Activated CD8-positive, alpha-beta T cell treated with anti-CD3 and anti-CD28 coated beads, Interleukin-2, amount 10 ng/mL, durations not matched to agents 7 days and 5 days (primary cell): Measurements from ENCODE around the gene STXBP5L. TPM values are rescaled to one million over a fixed set of nuclear protein-coding genes. Genes with fewer than 3 reads are reported as not detected.
"Not testable (repeated sequence)": the region's sequence is repeated elsewhere in the genome, so short reads cannot be mapped to it uniquely, and the experiment has no call there.

ENCODE experiments used
- ATAC-seq: fragments of 150-1000 bp; cut with Tn5 transposase; one replicate; pipeline ENCODE4 v1.10.0; 2021; ENCODE audit warnings: moderate library complexity
- CTCF ChIA-PET: fragments of 350-600 bp; sonication (Branson Sonifier 250); formaldehyde crosslinking; loops from one replicate; lab custom pipeline; 2021; ENCODE audit warnings: antibody characterized with exemption; lab: Charles Lee
- POLR2A ChIA-PET: fragments of 350-600 bp; sonication (Branson Sonifier 250); formaldehyde crosslinking; loops from one replicate; lab custom pipeline; 2021; ENCODE audit warnings: antibody characterized with exemption; lab: Charles Lee
- DNase-seq: peaks from one replicate; pipeline ENCODE4 v3.0.0-alpha.2; 2020
- H3K27ac Mint-ChIP-seq: one replicate; pipeline ENCODE4 v1.8.0; 2021; ENCODE audit warnings: mild to moderate bottlenecking, mixed read lengths
- H3K27me3 Mint-ChIP-seq: one replicate; pipeline ENCODE4 v1.8.0; 2021; ENCODE audit warnings: low read depth, mixed read lengths
- H3K36me3 Mint-ChIP-seq: one replicate; pipeline ENCODE4 v1.8.0; 2021; ENCODE audit warnings: low read depth, mixed read lengths
- H3K4me1 Mint-ChIP-seq: one replicate; pipeline ENCODE4 v1.8.0; 2021; ENCODE audit warnings: low read depth, mixed read lengths
- H3K4me3 Mint-ChIP-seq: one replicate; pipeline ENCODE4 v1.8.0; 2021; ENCODE audit warnings: mild to moderate bottlenecking, mixed read lengths
- H3K9me3 Mint-ChIP-seq: one replicate; pipeline ENCODE4 v1.8.0; 2022; ENCODE audit warnings: mixed read lengths; ENCODE audit not compliant: insufficient read depth
- total RNA-seq, 2 experiments: library from RNA; stranded (reverse); gene quantifications; one replicate each; pipeline ENCODE4 v1.2.3, GENCODE V29; 2021

STXBP5L gene
- total RNA-seq, result not detected

GRCh38 chr3:120908030-120908794, at the start of gene STXBP5L:
Gene STXBP5L (plus strand): TSS chr3:120908205. CDS start chr3:120909579, 1,374 bp downstream.
- Mint-ChIP-seq H3K4me3 (peak within 1 kb of the TSS; percentile 63), H3K36me3 (no peaks in the 10 kb centered on the region), H3K9me3 (no peaks in the 10 kb centered on the region), H3K4me1 (peaks cover 16% of the 10 kb centered on the region), H3K27me3 (peaks cover 38% of the 10 kb centered on the region), H3K27ac (no peak within 1 kb of the TSS)
- ATAC-seq, result peak; percentile 94
- peak; percentile 64 for DNase-seq
- ChIA-PET POLR2A (no interaction called here), CTCF (no interaction called here)

GRCh38 chr3:120858521-120858920, 49.5 kb upstream of the STXBP5L start:
- ChIA-PET CTCF (no interaction called here), POLR2A (no interaction called here)
- no peak overlapping the region for H3K27ac Mint-ChIP-seq
- no peak overlapping the region for H3K4me3 Mint-ChIP-seq
- ATAC-seq, result no peak
- no peaks in the 10 kb centered on the region for H3K9me3 Mint-ChIP-seq
- no peaks in the 10 kb centered on the region for H3K36me3 Mint-ChIP-seq
- DNase-seq, result no peak
- H3K4me1 Mint-ChIP-seq, result no peaks in the 10 kb centered on the region
- no peaks in the 10 kb centered on the region for H3K27me3 Mint-ChIP-seq

- ChIA-PET POLR2A (no interaction called here), CTCF (no interaction called here)
- Mint-ChIP-seq H3K4me1 (no peaks in the 10 kb centered on the region), H3K27ac (no peak overlapping the region), H3K4me3 (no peak overlapping the region), H3K27me3 (no peaks in the 10 kb centered on the region), H3K9me3 (no peaks in the 10 kb centered on the region), H3K36me3 (no peaks in the 10 kb centered on the region)
- DNase-seq, result no peak
- no peak for ATAC-seq
These were observed 43.5 kb upstream of the STXBP5L start for GRCh38 chr3:120864541-120864940.

- DNase-seq, result no peak
- POLR2A ChIA-PET, result no interaction called here
- H3K4me3 Mint-ChIP-seq, result no peak overlapping the region
- no peaks in the 10 kb centered on the region for H3K36me3 Mint-ChIP-seq
- no peaks in the 10 kb centered on the region for H3K27me3 Mint-ChIP-seq
- CTCF ChIA-PET, result no interaction called here
- ATAC-seq, result no peak
- H3K4me1 Mint-ChIP-seq, result no peaks in the 10 kb centered on the region
- H3K27ac Mint-ChIP-seq, result no peak overlapping the region
- H3K9me3 Mint-ChIP-seq, result no peaks in the 10 kb centered on the region
These were observed 32.5 kb upstream of the STXBP5L start for GRCh38 chr3:120875507-120875906.

- DNase-seq (no peak), ATAC-seq (no peak)
- no peaks in the 10 kb centered on the region for H3K4me1 Mint-ChIP-seq
- no peaks in the 10 kb centered on the region for H3K36me3 Mint-ChIP-seq
- POLR2A ChIA-PET, result no interaction called here
- H3K27ac Mint-ChIP-seq, result no peak overlapping the region
- H3K9me3 Mint-ChIP-seq, result no peaks in the 10 kb centered on the region
- CTCF ChIA-PET, result no interaction called here
- no peaks in the 10 kb centered on the region for H3K27me3 Mint-ChIP-seq
- H3K4me3 Mint-ChIP-seq, result no peak overlapping the region
These were observed 32.0 kb upstream of the STXBP5L start for GRCh38 chr3:120875989-120876388.

GRCh38 chr3:120879411-120879810, 28.6 kb upstream of the STXBP5L start:
- Mint-ChIP-seq H3K9me3 (no peaks in the 10 kb centered on the region), H3K36me3 (no peaks in the 10 kb centered on the region), H3K4me1 (no peaks in the 10 kb centered on the region), H3K4me3 (no peak overlapping the region), H3K27me3 (no peaks in the 10 kb centered on the region), H3K27ac (no peak overlapping the region)
- DNase-seq, result no peak
- ChIA-PET POLR2A (no interaction called here), CTCF (no interaction called here)
- ATAC-seq, result no peak

- Mint-ChIP-seq H3K9me3 (no peaks in the 10 kb centered on the region), H3K36me3 (no peaks in the 10 kb centered on the region), H3K4me3 (no peak overlapping the region), H3K27me3 (peaks cover 3% of the 10 kb centered on the region), H3K27ac (no peak overlapping the region), H3K4me1 (no peaks in the 10 kb centered on the region)
- ATAC-seq, result no peak
- DNase-seq, result no peak
- ChIA-PET POLR2A (no interaction called here), CTCF (interaction anchor here (0.7 kb wide), 1 partner anchor 18 kb away, joined by 3 read pairs; no protein-coding TSS in a partner anchor)
These were observed 15.1 kb upstream of the STXBP5L start for GRCh38 chr3:120892921-120893320.

GRCh38 chr3:120894316-120895057, 13.5 kb upstream of the STXBP5L start:
- DNase-seq (no peak), ATAC-seq (no peak)
- Mint-ChIP-seq H3K4me1 (no peaks in the 10 kb centered on the region), H3K27ac (no peak overlapping the region), H3K36me3 (no peaks in the 10 kb centered on the region), H3K27me3 (peaks cover 3% of the 10 kb centered on the region), H3K9me3 (no peaks in the 10 kb centered on the region), H3K4me3 (no peak overlapping the region)
- ChIA-PET CTCF (no interaction called here), POLR2A (no interaction called here)

- ATAC-seq, CTCF ChIA-PET, POLR2A ChIA-PET: not testable (repeated sequence)
These were observed 6.3 kb upstream of the STXBP5L start for GRCh38 chr3:120901716-120902115.

GRCh38 chr3:120903221-120903620, 4.8 kb upstream of the STXBP5L start:
- Mint-ChIP-seq H3K27ac (no peak overlapping the region), H3K9me3 (no peaks in the 10 kb centered on the region), H3K4me3 (no peak overlapping the region), H3K27me3 (peaks cover 23% of the 10 kb centered on the region), H3K36me3 (no peaks in the 10 kb centered on the region), H3K4me1 (peaks cover 4% of the 10 kb centered on the region)
- ChIA-PET CTCF (no interaction called here), POLR2A (no interaction called here)
- DNase-seq, result no peak
- no peak for ATAC-seq

More at GRCh38 chr3:120901716-120902115, 6.3 kb upstream of the STXBP5L start:
- H3K27ac Mint-ChIP-seq, H3K4me1 Mint-ChIP-seq, DNase-seq, H3K36me3 Mint-ChIP-seq, H3K4me3 Mint-ChIP-seq, H3K9me3 Mint-ChIP-seq, H3K27me3 Mint-ChIP-seq: not testable (repeated sequence)

- no peaks in the 10 kb centered on the region for H3K9me3 Mint-ChIP-seq
- no peak for DNase-seq
- peaks cover 38% of the 10 kb centered on the region for H3K27me3 Mint-ChIP-seq
- H3K4me3 Mint-ChIP-seq, result peak overlapping the region; percentile 22
- H3K4me1 Mint-ChIP-seq, result peaks cover 16% of the 10 kb centered on the region
- ChIA-PET CTCF (no interaction called here), POLR2A (no interaction called here)
- no peak for ATAC-seq
- no peaks in the 10 kb centered on the region for H3K36me3 Mint-ChIP-seq
- no peak overlapping the region for H3K27ac Mint-ChIP-seq
These were observed 361 bp upstream of the STXBP5L start for GRCh38 chr3:120907659-120908029.

- DNase-seq (no peak), ATAC-seq (no peak)
- Mint-ChIP-seq H3K9me3 (no peaks in the 10 kb centered on the region), H3K4me3 (peak overlapping the region; percentile 22), H3K27ac (no peak overlapping the region), H3K4me1 (peaks cover 16% of the 10 kb centered on the region), H3K27me3 (peaks cover 38% of the 10 kb centered on the region), H3K36me3 (no peaks in the 10 kb centered on the region)
- ChIA-PET CTCF (no interaction called here), POLR2A (no interaction called here)
These were observed 993 bp downstream of the STXBP5L start for GRCh38 chr3:120908795-120909601.
